ENCODE data around the gene LRRD1.
A peak's percentile ranks its signal among the peaks of the same experiment; 100 is the strongest.
"Not testable (repeated sequence)": the region's sequence is repeated elsewhere in the genome, so short reads cannot be mapped to it uniquely, and the experiment has no call there.

Gene LRRD1

GRCh38 chr7:92178928-92179924 is at the start of gene LRRD1:
Gene LRRD1 (minus strand): TSS chr7:92179142. CDS start chr7:92165202, 13,940 bp downstream.
- DNase-seq: peak; percentile 84 to 90

GRCh38 chr7:92228742-92229141 is 49.8 kb upstream of the LRRD1 start:
- DNase-seq: no peak

GRCh38 chr7:92228100-92228499 is 49.2 kb upstream of the LRRD1 start:
- no peak for DNase-seq

GRCh38 chr7:92226981-92227380 is 48.0 kb upstream of the LRRD1 start:
- DNase-seq: no peak

GRCh38 chr7:92221766-92222165 is 42.8 kb upstream of the LRRD1 start:
- DNase-seq: no peak

- DNase-seq: no peak
These were observed 27.7 kb upstream of the LRRD1 start for GRCh38 chr7:92206672-92207071.

GRCh38 chr7:92205987-92206386 is 27.0 kb upstream of the LRRD1 start:
- no peak for DNase-seq

- no peak for DNase-seq
These were observed 21.8 kb upstream of the LRRD1 start for GRCh38 chr7:92200791-92201190.

GRCh38 chr7:92192326-92192725 is 13.4 kb upstream of the LRRD1 start:
- DNase-seq: no peak

- DNase-seq: not testable (repeated sequence)
These were observed 10.3 kb upstream of the LRRD1 start for GRCh38 chr7:92189246-92189645.

GRCh38 chr7:92184294-92184693 is 5.4 kb upstream of the LRRD1 start:
- DNase-seq: not testable (repeated sequence)

- DNase-seq: no peak
These were observed 1.6 kb downstream of the LRRD1 start for GRCh38 chr7:92177362-92177761.

GRCh38 chr7:92169529-92169928 is 9.4 kb downstream of the LRRD1 start:
- DNase-seq: not testable (repeated sequence)

- DNase-seq: no peak
These were observed 17.7 kb downstream of the LRRD1 start for GRCh38 chr7:92161271-92161670.

GRCh38 chr7:92158660-92159575 is 20.0 kb downstream of the LRRD1 start:
- no peak for DNase-seq

- DNase-seq: no peak
These were observed 22.0 kb downstream of the LRRD1 start for GRCh38 chr7:92156990-92157389.

- no peak for DNase-seq
These were observed 23.7 kb downstream of the LRRD1 start for GRCh38 chr7:92155108-92155739.

- no peak for DNase-seq
These were observed 28.4 kb downstream of the LRRD1 start for GRCh38 chr7:92150450-92151017.

- no peak for DNase-seq
These were observed 29.2 kb downstream of the LRRD1 start for GRCh38 chr7:92149736-92150239.

GRCh38 chr7:92143192-92143880 is 35.6 kb downstream of the LRRD1 start:
- not testable (repeated sequence) for DNase-seq

- not testable (repeated sequence) for DNase-seq
These were observed 36.2 kb downstream of the LRRD1 start for GRCh38 chr7:92142791-92143190.

GRCh38 chr7:92141161-92141560 is 37.8 kb downstream of the LRRD1 start:
- no peak for DNase-seq

Data from stimulated activated CD4-positive, alpha-beta T cell treated with anti-CD3 and anti-CD28 coated beads, Interleukin-4, amount 100 ng/mL, for 4 hours (primary cell).